Measurements from ENCODE around the gene GEMIN4.
"Not testable (repeated sequence)": the region's sequence is repeated elsewhere in the genome, so short reads cannot be mapped to it uniquely, and the experiment has no call there.

Gene GEMIN4

GRCh38 chr17:774313-774584, 22.2 kb upstream of the GEMIN4 start:
- no peak for DNase-seq

GRCh38 chr17:773467-774312, 21.6 kb upstream of the GEMIN4 start:
- DNase-seq = no peak

GRCh38 chr17:773016-773415, 21.0 kb upstream of the GEMIN4 start:
- DNase-seq = no peak

GRCh38 chr17:767076-767475, 15.0 kb upstream of the GEMIN4 start:
- no peak for DNase-seq

GRCh38 chr17:760371-760770, 8.3 kb upstream of the GEMIN4 start:
- no peak for DNase-seq

GRCh38 chr17:759964-760363, 7.9 kb upstream of the GEMIN4 start:
- no peak for DNase-seq

- DNase-seq = not testable (repeated sequence)
Measured at GRCh38 chr17:756010-756567, 4.0 kb upstream of the GEMIN4 start.

GRCh38 chr17:755319-755961, 3.4 kb upstream of the GEMIN4 start:
- not testable (repeated sequence) for DNase-seq

GRCh38 chr17:753418-753817, 1.4 kb upstream of the GEMIN4 start:
- no peak for DNase-seq

- DNase-seq = peak; percentile 75
Measured at GRCh38 chr17:752620-753219, 656 bp upstream of the GEMIN4 start.

GRCh38 chr17:751269-752001, 629 bp downstream of the GEMIN4 start:
- DNase-seq = peak; percentile 62

GRCh38 chr17:750431-751037, 1.5 kb downstream of the GEMIN4 start:
- DNase-seq = no peak

GRCh38 chr17:749359-749758, 2.7 kb downstream of the GEMIN4 start:
- DNase-seq = not testable (repeated sequence)

GRCh38 chr17:748604-749003, 3.5 kb downstream of the GEMIN4 start:
- DNase-seq = not testable (repeated sequence)

- no peak for DNase-seq
Measured at GRCh38 chr17:746783-747629, 5.1 kb downstream of the GEMIN4 start.

- DNase-seq = no peak
Measured at GRCh38 chr17:746181-746580, 5.9 kb downstream of the GEMIN4 start.

GRCh38 chr17:745406-745805, 6.7 kb downstream of the GEMIN4 start:
- no peak for DNase-seq

GRCh38 chr17:744937-745336, 7.1 kb downstream of the GEMIN4 start:
- peak; percentile 24 for DNase-seq

GRCh38 chr17:743139-743538, 8.9 kb downstream of the GEMIN4 start:
- no peak for DNase-seq

GRCh38 chr17:742147-742793, 9.8 kb downstream of the GEMIN4 start:
- DNase-seq = no peak
